ENCODE results near the gene UHRF1.

UHRF1 gene

GRCh38 chr19:4984438-4984990 is 75.2 kb downstream of the UHRF1 start:
- TF ChIP-seq CTCF (IDR thresholded peaks at IDR 0.05), result no peak

GRCh38 chr19:4985551-4985991 is 76.3 kb downstream of the UHRF1 start:
- no peak for TF ChIP-seq CTCF (IDR thresholded peaks at IDR 0.05)

GRCh38 chr19:4986056-4986455 is 76.8 kb downstream of the UHRF1 start:
- TF ChIP-seq CTCF (IDR thresholded peaks at IDR 0.05), result no peak

GRCh38 chr19:4986471-4986891 is 77.2 kb downstream of the UHRF1 start:
- no peak for TF ChIP-seq CTCF (IDR thresholded peaks at IDR 0.05)

GRCh38 chr19:4987256-4987655 is 78.0 kb downstream of the UHRF1 start:
- no peak for TF ChIP-seq CTCF (IDR thresholded peaks at IDR 0.05)

- TF ChIP-seq CTCF (IDR thresholded peaks at IDR 0.05), result no peak
Observed at GRCh38 chr19:4987692-4988370, 78.5 kb downstream of the UHRF1 start.

GRCh38 chr19:4988770-4989251 is 79.5 kb downstream of the UHRF1 start:
- no peak for TF ChIP-seq CTCF (IDR thresholded peaks at IDR 0.05)
